WERI-Rb-1 (cell line): ENCODE measurements around the gene EPHX1.

ENCODE experiments used
- DNase-seq: peaks from one replicate; pipeline ENCODE4 v3.0.0-alpha.2; 2020
- H3K27ac ChIP-seq: fragments of 250-450 bp; sonication (Bioruptor Pico); 2 replicates; pipeline ENCODE4 v1.5.1; 2020; ENCODE audit warnings: mild to moderate bottlenecking, moderate library complexity
- H3K27me3 ChIP-seq: fragments of 250-450 bp; sonication (Bioruptor Pico); 2 replicates; pipeline ENCODE4 v1.5.1; 2021; ENCODE audit warnings: mild to moderate bottlenecking, low read depth, moderate library complexity; ENCODE audit not compliant: insufficient read depth, severe bottlenecking
- H3K36me3 ChIP-seq: fragments of 250-450 bp; sonication (Bioruptor Pico); 2 replicates; pipeline ENCODE4 v1.5.1; 2020; ENCODE audit warnings: mild to moderate bottlenecking, moderate library complexity
- H3K4me3 ChIP-seq: 2 replicates; pipeline ENCODE4 v1.5.1; 2011; ENCODE audit warnings: low read depth, mild to moderate bottlenecking, control low read depth, low read length
- H3K9me3 ChIP-seq: fragments of 250-450 bp; sonication (Bioruptor Pico); 2 replicates; pipeline ENCODE4 v1.5.1; 2021; ENCODE audit warnings: mild to moderate bottlenecking, moderate library complexity; ENCODE audit not compliant: severe bottlenecking
- CTCF ChIP-seq: IDR thresholded peaks from 2 replicates; pipeline ENCODE4 v1.5.1; 2011; ENCODE audit warnings: low read depth, mild to moderate bottlenecking, control low read depth, inconsistent platforms, low read length

EPHX1 gene

GRCh38 chr1:225846331-225847310 lies 36.7 kb downstream of the EPHX1 start:
- H3K27me3 ChIP-seq = no peaks in the 10 kb centered on the region
- no peaks in the 10 kb centered on the region for H3K9me3 ChIP-seq
- H3K27ac ChIP-seq = no peak overlapping the region
- H3K4me3 ChIP-seq = no peak overlapping the region
- no peaks in the 10 kb centered on the region for H3K36me3 ChIP-seq
- no peak for DNase-seq
- no peak for TF ChIP-seq CTCF

- TF ChIP-seq CTCF = no peak
- Histone ChIP-seq H3K27me3 (no peaks in the 10 kb centered on the region), H3K27ac (no peak overlapping the region), H3K36me3 (no peaks in the 10 kb centered on the region), H3K9me3 (no peaks in the 10 kb centered on the region), H3K4me3 (no peak overlapping the region)
- no peak for DNase-seq
These were observed 37.7 kb downstream of the EPHX1 start for GRCh38 chr1:225847610-225848009.

- Histone ChIP-seq H3K4me3 (no peak overlapping the region), H3K9me3 (no peaks in the 10 kb centered on the region), H3K27ac (peak overlapping the region; percentile 59), H3K36me3 (no peaks in the 10 kb centered on the region), H3K27me3 (no peaks in the 10 kb centered on the region)
- no peak for TF ChIP-seq CTCF
- peak; percentile 79 for DNase-seq
These were observed 38.4 kb downstream of the EPHX1 start for GRCh38 chr1:225848030-225848955.

- Histone ChIP-seq H3K9me3 (no peaks in the 10 kb centered on the region), H3K27ac (no peak overlapping the region), H3K4me3 (no peak overlapping the region), H3K27me3 (no peaks in the 10 kb centered on the region), H3K36me3 (no peaks in the 10 kb centered on the region)
- TF ChIP-seq CTCF = no peak
- DNase-seq = no peak
These were observed 40.0 kb downstream of the EPHX1 start for GRCh38 chr1:225849925-225850324.

- TF ChIP-seq CTCF = no peak
- H3K9me3 ChIP-seq = no peaks in the 10 kb centered on the region
- H3K27me3 ChIP-seq = no peaks in the 10 kb centered on the region
- no peak for DNase-seq
- H3K27ac ChIP-seq = no peak overlapping the region
- H3K36me3 ChIP-seq = no peaks in the 10 kb centered on the region
- no peak overlapping the region for H3K4me3 ChIP-seq
These were observed 40.4 kb downstream of the EPHX1 start for GRCh38 chr1:225850370-225850769.
